ENCODE results near the gene CPAMD8. TPM values are rescaled to one million over a fixed set of nuclear protein-coding genes. Genes with fewer than 3 reads are reported as not detected.
A peak's percentile ranks its signal among the peaks of the same experiment; 100 is the strongest.

The CPAMD8 gene
- total and polyA plus RNA-seq, 9 of the 15 experiments (the other 6 are each of a cell fraction or from before 2014, with no cell fraction given), result 0.20 to 2.1 (median 1.3) TPM

DNA sequence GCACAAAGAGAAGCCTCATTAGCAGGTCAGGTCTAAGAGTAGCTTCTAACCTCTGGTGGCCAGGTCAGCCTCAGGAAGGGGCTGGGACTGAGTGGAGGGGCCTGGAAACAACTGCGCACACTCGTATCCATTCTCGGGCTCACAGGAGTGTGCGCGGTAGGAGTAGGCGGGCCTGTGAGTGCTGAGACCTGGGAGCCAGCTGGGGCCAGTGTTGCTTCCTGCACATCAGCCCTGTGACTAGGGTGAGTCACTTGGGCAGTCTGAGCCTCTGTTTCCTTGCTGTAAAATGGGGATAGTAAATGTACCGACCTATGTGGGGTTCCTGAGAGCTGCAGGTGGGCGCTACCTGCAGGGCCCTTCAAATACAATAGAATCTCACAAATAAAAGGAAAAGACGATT lies 170.5 kb downstream of the CPAMD8 start (continued):
- TF ChIP-seq, protein P1, sequence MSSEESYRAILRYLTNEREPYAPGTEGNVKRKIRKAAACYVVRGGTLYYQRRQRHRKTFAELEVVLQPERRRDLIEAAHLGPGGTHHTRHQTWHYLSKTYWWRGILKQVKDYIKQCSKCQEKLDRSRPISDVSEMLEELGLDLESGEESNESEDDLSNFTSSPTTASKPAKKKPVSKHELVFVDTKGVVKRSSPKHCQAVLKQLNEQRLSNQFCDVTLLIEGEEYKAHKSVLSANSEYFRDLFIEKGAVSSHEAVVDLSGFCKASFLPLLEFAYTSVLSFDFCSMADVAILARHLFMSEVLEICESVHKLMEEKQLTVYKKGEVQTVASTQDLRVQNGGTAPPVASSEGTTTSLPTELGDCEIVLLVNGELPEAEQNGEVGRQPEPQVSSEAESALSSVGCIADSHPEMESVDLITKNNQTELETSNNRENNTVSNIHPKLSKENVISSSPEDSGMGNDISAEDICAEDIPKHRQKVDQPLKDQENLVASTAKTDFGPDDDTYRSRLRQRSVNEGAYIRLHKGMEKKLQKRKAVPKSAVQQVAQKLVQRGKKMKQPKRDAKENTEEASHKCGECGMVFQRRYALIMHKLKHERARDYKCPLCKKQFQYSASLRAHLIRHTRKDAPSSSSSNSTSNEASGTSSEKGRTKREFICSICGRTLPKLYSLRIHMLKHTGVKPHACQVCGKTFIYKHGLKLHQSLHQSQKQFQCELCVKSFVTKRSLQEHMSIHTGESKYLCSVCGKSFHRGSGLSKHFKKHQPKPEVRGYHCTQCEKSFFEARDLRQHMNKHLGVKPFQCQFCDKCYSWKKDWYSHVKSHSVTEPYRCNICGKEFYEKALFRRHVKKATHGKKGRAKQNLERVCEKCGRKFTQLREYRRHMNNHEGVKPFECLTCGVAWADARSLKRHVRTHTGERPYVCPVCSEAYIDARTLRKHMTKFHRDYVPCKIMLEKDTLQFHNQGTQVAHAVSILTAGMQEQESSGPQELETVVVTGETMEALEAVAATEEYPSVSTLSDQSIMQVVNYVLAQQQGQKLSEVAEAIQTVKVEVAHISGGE (CRISPR knock-in tag; IDR thresholded peaks at IDR 0.05), result no peak
- TF ChIP-seq, protein P2, sequence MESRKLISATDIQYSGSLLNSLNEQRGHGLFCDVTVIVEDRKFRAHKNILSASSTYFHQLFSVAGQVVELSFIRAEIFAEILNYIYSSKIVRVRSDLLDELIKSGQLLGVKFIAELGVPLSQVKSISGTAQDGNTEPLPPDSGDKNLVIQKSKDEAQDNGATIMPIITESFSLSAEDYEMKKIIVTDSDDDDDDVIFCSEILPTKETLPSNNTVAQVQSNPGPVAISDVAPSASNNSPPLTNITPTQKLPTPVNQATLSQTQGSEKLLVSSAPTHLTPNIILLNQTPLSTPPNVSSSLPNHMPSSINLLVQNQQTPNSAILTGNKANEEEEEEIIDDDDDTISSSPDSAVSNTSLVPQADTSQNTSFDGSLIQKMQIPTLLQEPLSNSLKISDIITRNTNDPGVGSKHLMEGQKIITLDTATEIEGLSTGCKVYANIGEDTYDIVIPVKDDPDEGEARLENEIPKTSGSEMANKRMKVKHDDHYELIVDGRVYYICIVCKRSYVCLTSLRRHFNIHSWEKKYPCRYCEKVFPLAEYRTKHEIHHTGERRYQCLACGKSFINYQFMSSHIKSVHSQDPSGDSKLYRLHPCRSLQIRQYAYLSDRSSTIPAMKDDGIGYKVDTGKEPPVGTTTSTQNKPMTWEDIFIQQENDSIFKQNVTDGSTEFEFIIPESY (CRISPR knock-in tag; IDR thresholded peaks at IDR 0.05), result 0 out of 2 replicates have a peak, but pooled peaks have one; percentile 28
- TF ChIP-seq ZNF224 (CRISPR knock-in tag; IDR thresholded peaks at IDR 0.05), result no peak
- TF ChIP-seq, protein P3, sequence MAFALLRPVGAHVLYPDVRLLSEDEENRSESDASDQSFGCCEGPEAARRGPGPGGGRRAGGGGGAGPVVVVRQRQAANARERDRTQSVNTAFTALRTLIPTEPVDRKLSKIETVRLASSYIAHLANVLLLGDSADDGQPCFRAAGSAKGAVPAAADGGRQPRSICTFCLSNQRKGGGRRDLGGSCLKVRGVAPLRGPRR (CRISPR knock-in tag; IDR thresholded peaks at IDR 0.05), result no peak
- TF ChIP-seq ZNF384 (IDR thresholded peaks at IDR 0.05; ENCODE audit: low read depth, low read length), result no peak
- no peak for TF ChIP-seq XRCC5 (IDR thresholded peaks at IDR 0.05; ENCODE audit: low read depth, low read length)
- no peak for TF ChIP-seq SP1 (CRISPR knock-in tag; IDR thresholded peaks at IDR 0.05)
- no peak for TF ChIP-seq MED1 (CRISPR knock-in tag; IDR thresholded peaks at IDR 0.05; ENCODE audit: borderline replicate concordance)
- no peak for TF ChIP-seq CBX1 (IDR thresholded peaks at IDR 0.05; ENCODE audit: low read depth)
- no peak for TF ChIP-seq POLR2G (IDR thresholded peaks at IDR 0.05; ENCODE audit: low read depth, low read length)
- no peak for TF ChIP-seq PCBP2 (IDR thresholded peaks at IDR 0.05; ENCODE audit: low read depth, low read length, poor library complexity, severe bottlenecking)
